ENCODE data around the gene POU2F3.
"Not testable (repeated sequence)": the region's sequence is repeated elsewhere in the genome, so short reads cannot be mapped to it uniquely, and the experiment has no call there.

Gene POU2F3

DNA sequence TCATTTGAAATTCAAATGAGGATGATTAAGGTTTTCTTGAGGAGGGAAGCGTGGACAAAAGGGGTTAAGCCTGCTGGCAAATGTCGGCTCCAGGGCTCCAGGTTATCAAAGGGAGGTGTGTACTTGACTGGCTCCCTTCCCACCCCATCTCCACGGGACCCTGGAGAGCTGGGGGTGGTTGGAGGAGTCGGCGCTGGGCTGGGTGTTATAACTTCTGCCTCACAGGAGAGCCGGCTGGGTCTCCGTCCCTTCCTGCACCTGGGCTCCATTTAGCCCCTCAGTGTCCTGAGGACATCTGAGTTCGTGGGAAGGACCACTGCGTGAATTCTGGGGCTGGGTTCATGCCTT, 15.6 kb downstream of the POU2F3 start:
- DNase-seq, result no peak

DNA sequence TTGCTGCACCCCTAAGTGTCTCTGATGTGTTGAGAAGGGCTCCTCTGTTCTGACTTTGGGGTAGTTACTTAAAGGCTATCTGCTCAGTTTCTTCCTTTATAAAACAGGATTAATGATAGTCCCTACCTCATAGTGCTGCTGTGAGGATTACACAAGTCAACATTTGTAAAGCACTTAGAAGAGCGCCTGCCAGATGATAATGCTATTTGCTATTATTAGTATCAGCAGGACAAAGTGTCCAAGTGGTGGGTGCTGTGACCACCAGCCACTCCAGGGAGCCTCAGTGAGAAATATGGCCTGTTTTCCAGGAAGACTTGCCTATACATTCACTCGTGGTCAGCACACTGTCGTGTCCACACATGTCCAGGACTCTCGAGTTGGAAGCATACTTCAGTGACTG, 16.2 kb downstream of the POU2F3 start:
- DNase-seq, result no peak

DNA sequence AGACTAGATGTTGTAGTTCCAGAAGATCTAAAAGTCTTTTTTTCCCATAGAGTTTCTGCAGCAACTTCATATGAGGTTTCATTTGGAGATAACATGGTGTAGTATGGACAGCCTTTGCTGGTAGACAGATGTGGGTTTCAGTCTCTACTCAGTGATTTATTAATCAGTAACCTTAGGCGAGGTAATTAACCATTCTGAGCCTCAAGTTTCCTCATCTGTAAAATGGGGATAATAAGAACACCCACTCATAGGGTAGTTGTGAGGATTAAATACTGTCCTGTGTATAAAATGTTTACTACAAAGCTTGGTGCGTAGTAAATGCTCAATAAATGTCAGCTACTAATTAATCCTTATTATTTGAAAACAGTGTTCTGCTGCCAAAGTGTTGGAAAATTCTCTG, 16.8 kb downstream of the POU2F3 start:
- DNase-seq, result no peak

- DNase-seq, result no peak
These were observed 17.4 kb downstream of the POU2F3 start for GRCh38 chr11:120257346-120257745.

DNA sequence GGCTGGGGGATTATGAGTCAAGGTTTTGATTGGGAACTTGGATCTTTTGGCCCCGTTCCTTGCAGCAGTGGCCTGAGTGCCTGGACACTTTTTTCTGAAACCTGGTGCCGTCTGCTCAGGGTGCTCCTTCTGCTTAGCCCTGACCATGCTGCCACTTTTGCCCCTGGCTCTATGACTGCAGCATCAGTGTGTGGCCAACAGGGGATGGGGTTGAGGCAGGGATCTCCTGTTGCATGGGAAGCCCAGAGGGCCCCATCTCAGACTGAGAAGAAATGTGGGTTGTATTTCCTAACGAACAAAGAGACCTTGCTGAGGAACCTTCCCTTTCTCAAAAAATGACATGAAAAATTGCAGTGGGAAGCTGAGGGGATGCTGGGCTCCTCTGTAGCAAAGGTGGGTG, 18.7 kb downstream of the POU2F3 start:
- DNase-seq, result no peak

- DNase-seq, result no peak
These were observed 19.3 kb downstream of the POU2F3 start for GRCh38 chr11:120259241-120259640.

DNA sequence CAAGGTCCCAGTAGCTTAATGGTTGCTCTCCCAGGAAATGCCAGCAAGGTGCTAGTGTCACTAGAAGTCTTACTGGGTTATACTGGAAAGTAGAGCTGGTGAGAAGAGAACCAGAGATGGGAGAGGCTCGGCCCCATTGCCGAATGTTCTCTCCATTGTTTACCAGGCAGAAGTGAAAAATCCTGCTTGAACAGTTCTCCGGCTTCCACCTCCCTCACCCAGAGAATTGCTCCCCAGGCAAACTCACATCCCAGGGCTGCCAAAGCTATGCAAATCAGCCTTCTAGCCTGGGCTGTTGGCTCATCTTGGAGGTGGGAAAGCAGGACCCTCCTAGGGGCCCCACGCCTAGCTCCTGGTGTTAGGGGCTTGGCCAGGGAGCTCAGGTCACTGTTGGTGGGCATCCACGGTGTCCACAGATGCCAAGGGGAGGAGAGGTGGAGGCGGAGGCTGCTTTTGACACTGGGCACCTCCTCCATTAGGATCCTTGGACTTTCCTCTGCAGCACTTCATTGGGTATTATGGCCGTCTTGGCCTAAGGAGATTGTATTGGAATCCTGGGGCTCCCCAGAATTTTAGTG, 20.1 kb downstream of the POU2F3 start:
- DNase-seq, result no peak

DNA sequence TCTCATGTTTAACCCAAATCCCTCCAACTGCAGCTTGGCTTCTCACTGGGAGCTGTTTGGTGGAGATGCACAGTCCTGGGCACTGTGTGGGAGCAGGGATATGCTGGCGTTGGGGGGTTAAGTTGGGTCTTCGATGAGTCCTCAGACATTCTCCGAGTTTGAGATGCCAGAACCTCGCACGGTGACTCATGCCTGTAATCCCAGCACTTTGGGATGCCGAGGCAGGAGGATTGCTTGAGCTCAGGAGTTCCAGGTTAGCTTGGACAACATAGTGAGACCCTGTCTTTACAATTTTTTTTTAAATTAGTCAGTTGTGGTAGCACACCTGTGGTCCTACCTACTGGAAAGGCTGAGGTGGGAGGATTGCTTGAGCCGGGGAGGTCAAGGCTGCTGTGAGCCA, 20.7 kb downstream of the POU2F3 start:
- no peak for DNase-seq

DNA sequence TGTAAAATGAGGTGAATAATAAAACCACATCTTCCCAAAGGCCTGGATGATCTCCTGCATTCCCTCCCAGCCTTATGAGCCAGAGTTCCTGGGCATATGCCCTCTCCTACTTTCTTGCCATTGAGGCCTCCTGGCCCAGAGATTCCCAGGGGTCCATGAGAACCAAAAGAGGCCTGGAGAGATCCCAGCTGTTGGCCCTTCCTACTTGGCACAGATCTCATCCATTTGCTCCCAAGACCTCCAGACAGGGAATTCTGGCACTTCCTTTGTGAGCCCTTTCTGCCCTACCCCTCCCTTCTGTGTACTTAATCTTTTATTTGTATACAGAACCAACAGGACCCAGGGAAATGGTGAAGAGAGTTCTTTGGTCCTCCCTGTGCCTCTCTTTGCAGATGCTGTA, 21.4 kb downstream of the POU2F3 start:
- no peak for DNase-seq

DNA sequence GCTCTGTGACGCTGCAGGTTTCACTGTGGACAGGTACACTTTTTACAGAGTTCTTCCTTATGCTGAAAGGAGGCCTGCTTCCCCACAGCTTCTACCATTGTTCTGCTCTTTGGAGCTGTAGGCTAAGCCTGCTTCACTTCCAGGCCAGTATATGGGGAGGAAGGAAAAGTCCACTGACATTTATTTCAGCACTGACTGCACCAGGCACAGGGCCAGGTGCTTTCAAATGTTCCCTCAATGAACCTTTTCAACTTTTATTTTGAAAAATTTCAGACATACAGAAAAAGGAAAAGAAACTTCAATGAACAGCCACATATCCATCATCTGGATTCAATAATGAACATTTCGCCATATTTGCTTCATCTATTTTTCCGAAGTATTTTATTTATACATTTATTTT, 22.0 kb downstream of the POU2F3 start:
- no peak for DNase-seq

DNA sequence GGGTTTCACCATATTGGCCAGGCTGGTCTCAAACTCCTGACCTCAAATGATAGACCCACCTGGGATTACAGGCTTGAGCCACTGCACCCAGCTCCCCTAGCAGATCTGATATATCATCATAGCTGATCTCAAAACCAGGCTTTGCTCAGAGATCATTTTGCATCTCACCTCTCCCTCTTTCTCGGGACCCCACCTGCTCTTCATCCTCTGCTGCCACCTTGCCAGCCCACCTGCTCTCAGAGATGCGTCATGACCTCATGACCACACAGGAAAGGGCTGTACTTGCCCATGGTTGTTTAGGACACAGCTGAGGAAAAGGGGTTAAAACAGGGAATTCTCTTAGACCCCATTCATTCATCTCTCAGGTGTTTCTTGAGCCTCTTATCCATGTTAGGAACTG, 27.4 kb downstream of the POU2F3 start:
- no peak for DNase-seq

GRCh38 chr11:120268686-120269085, 28.7 kb downstream of the POU2F3 start:
- no peak for DNase-seq

GRCh38 chr11:120270386-120270785, 30.4 kb downstream of the POU2F3 start:
- DNase-seq, result no peak

DNA sequence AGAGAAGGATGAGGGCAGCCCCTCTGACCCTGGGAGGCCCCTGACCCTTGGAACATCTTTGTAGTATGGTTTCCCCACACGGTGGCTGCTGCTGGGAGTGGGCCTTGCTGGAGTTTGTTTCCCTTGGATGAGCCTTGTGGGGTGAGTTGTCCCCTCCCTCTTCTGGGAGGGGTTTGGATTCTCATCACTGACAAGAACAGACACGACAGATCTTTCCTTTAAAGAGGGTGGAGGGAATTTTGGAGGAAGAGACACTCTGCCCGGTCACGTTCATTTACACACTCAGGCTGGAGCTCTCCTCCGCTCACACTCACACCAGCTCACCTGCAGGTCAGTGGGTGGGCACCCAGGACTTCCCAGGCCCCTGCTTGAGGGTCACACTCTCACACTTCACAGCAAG, 31.7 kb downstream of the POU2F3 start:
- no peak for DNase-seq

- no peak for DNase-seq
These were observed 32.4 kb downstream of the POU2F3 start for GRCh38 chr11:120272303-120272702.

DNA sequence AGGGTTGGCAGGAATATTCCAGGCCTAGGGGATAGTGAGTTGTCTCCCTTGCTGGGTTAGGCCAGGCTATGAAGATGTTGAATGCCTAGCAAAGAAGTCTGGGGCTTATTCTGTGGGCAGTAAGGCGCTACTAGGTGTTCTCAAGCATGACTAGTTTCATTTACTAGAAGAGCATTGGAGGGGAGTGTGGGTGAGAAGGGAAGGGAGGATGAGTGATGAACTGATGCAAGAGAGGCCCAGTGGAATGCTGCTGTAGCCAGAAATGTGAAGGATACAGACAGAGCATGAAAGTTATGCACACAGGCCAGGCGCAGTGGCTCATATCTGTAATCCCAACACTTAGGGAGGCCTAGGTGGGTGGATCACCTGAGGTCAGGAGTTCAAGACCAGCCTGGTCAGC, 33.5 kb downstream of the POU2F3 start:
- no peak for DNase-seq

DNA sequence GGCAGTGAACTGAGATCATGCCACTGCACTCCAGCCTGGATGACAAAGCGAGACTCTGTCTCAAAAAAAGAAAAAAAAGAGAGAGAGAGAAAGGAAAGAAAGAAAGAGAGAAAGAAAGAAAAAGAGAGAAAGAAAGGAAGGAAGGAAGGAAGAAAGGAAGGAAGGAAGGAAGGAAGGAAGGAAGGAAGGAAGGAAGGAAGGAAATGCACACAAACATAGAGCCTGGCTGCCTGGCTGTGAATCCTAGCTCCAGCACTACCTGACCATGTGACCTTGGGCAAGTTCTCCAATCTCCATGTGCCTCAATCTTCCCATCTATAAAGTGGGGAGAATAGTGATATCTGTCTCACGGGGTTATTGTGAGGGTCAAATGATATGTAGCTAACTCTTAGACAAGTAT, 34.0 kb downstream of the POU2F3 start:
- DNase-seq, result not testable (repeated sequence)

DNA sequence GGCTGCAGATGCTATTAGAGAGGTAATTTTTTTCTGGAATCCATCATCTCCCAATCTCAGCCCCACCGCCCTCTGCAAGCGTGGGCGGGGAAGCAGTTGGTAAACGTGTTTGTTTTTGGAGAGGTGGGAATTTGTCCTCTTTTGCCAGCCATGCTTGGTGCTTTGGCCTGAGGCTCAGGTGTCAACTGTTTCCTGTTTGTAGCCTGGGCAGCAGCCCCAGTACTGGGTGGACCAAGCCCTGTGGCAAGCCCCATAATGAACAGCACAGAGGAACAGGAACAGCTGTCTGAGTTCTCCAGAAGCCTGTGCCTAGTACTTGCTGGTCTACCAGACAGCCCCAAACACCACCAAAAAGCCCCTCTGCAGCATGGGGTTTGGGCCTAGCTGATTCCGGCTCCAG, 39.6 kb downstream of the POU2F3 start:
- no peak for DNase-seq

GRCh38 chr11:120280600-120281051, 40.7 kb downstream of the POU2F3 start:
- no peak for DNase-seq

GRCh38 chr11:120281143-120281795, 41.3 kb downstream of the POU2F3 start:
- no peak for DNase-seq

- DNase-seq, result no peak
These were observed 43.2 kb downstream of the POU2F3 start for GRCh38 chr11:120283124-120283523.

GRCh38 chr11:120284272-120284671, 44.3 kb downstream of the POU2F3 start:
- no peak for DNase-seq

DNA sequence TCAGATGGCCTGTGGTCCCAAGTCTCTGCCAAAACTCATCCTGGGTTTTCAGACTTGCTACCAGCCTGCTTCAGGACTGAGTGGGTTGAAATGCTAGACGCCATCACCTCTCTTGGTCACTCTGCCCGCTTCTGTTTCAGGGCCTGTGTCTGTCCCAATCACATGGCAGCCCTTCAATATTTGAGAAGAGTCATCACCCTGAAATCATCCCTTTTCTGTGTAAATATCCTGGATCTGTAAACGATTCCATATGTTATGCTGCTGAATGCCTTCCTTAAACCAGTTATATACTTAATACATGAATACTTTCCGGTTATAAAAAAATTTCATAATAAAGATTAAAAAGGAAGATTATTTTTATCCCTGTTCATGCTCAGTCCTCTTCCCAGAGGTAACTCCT, 45.3 kb downstream of the POU2F3 start:
- no peak for DNase-seq

DNA sequence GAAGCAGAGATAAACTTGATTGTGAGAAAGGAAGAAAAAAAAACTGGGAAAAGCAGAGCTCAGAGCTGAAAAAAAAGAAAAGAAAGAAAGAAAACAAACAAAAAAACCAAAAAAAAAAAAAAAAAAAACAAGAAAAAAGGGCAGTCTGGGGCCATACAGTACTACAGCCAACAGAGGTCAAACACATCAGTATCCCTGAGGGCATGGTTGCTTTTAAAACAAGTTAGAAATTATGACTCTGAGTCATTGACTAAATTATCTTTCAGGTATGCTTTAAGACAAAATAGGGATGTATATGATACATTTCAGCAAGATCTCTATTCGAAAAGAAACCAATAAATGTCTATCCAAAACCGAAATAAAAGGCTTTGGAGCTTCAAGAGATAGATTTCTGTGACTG, 48.1 kb downstream of the POU2F3 start:
- no peak for DNase-seq

- no peak for DNase-seq
These were observed 49.5 kb downstream of the POU2F3 start for GRCh38 chr11:120289426-120289825.

All from activated CD4-positive, CD25-positive, alpha-beta regulatory T cell (primary cell).